ENCODE measurements around the gene TMEM176B.
A peak's percentile ranks its signal among the peaks of the same experiment; 100 is the strongest.

The TMEM176B gene

DNA sequence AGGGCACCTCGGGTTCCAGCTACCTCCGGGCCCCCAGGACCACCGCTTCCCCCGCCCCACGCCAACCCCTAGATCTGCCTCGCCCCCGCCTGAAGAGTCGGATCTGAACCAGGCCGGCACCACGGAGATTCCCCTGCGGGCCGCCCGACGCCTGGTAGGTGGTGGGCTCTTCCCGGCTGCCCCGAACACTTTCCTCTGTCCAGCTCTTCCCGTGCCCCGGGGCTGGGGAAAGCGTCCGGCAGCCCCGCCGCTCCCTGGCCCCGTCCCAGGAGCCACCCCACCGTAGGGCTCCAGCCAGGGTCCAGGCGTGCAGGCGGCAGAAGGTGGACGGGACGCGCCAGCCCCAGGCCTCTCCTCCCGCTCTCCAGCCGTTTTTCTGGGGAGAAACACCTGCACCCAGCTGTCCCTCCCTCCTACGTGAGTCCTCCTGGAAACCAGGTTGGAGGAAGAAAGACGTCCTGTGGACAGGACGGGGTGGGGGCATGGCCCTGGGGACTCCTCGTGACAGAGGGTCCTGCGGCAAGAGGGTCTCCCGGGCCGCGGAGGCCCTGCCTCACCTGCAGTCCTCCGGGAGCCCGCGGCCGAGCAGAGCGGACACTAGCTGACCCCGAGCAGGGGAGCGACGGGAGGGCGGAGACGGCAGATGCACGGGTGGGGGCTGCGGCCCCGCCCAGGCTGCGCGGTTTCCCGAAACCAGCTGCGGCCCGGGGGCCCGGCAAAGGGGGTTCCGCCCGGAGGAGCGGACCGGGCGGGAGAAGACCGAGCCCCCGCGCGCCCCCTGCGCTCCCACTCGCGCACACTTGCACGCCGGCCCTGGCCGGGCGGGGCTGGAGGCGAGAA lies at the start of gene TMEM176B:
Gene TMEM176B (minus strand): TSS at position 624 of the 840 bp plus-strand sequence. CDS start 3,795 bp downstream, outside the sequence.
- H3K27me3 Mint-ChIP-seq: peaks cover 45% of the 10 kb centered on the region
- peak within 1 kb of the TSS; percentile 58 for H3K4me3 Mint-ChIP-seq
- no peak within 1 kb of the TSS for H3K27ac Mint-ChIP-seq (ENCODE audit: low read depth)
- peaks cover 6% of the 10 kb centered on the region for H3K4me1 Mint-ChIP-seq
- H3K36me3 Mint-ChIP-seq (ENCODE audit: insufficient read depth): peaks cover 3% of the 10 kb centered on the region
- ATAC-seq (replicated peaks; ENCODE audit: extremely low read depth, poor library complexity, severe bottlenecking) (peak; percentile 36), DNase-seq (ENCODE audit: low spot score in 2 of 2) (no peak)
- no peaks in the 10 kb centered on the region for H3K9me3 Mint-ChIP-seq

DNA sequence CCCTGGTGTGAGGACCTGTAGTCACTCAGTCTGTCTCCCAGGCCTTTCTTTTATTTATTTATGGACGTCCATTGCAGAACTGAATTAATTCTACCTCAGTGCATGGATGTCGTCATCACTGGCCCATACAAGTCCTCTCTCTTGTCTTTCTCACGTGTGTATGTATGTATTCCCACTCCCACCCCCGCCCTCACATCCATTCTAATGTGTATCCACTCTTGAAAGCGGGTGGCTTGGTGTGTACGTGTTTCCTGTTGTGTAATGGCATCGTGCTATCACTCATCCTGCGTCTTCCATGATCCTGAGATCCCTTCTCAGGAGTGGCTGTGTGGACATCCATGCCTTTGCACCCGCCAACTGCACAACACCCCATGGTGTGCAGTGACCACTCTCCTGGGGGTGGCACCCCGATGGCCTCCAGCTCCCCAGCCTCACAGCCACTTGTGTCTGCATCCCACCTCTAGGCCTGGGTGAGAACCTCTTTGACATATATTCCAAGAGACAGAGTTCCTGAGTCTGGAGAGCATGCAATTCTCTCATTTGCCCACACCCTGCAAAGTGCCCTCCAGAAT lies 49.1 kb upstream of the TMEM176B start:
- Mint-ChIP-seq H3K36me3 (ENCODE audit: insufficient read depth) (no peaks in the 10 kb centered on the region), H3K4me3 (no peak overlapping the region), H3K4me1 (peaks cover 5% of the 10 kb centered on the region), H3K27me3 (peaks cover 35% of the 10 kb centered on the region), H3K9me3 (no peaks in the 10 kb centered on the region), H3K27ac (ENCODE audit: low read depth) (no peak overlapping the region)
- DNase-seq (ENCODE audit: low spot score in 2 of 2) (no peak), ATAC-seq (replicated peaks; ENCODE audit: extremely low read depth, poor library complexity, severe bottlenecking) (no peak)

DNA sequence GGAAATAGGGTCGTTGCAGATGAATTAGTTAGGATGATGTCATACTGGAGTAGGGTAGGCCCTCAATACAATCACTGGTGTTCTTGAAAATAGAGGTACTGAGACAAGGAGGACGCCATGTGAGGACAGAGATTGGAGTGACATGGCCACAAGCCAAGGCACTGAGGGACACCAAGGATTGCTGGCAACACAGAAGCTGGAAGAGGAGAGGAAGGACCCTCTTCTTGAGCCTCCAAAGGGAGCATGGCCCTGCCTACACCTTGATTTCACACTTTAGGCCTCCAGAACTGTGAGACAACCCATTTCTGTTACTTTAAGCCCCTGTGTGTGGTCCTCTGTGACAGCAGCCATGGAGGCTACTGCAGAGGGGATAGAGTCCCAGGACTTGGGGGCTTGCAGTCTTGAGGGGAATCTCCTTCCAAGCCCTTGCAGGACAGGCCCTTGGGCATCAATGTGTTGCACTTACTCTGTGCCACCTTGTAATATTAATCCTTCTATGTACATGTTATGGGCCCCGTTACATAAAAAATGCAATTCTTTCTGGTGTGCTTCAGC lies 48.5 kb upstream of the TMEM176B start:
- no peak overlapping the region for H3K4me3 Mint-ChIP-seq
- no peak for ATAC-seq (replicated peaks; ENCODE audit: extremely low read depth, poor library complexity, severe bottlenecking)
- H3K4me1 Mint-ChIP-seq: peaks cover 5% of the 10 kb centered on the region

DNA sequence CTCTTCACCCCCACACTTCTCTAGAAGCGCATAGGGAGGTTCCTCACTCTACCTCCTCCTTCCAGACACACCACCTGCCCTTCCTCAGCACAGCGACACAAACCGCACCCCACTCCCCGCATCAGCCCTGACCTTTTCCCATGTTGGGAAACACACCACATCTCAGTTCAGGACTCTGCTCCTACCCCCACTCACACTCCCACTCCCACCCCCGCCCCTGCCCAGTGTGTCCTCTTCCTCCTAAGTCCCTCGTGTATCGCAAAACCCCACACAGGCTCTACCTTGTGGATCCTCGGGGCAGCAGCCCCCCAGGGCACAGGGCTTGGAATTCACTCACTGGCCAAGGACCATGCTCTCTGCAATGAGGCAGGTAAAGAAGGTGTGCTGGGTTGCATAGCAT lies 47.9 kb upstream of the TMEM176B start:
- Mint-ChIP-seq H3K4me1 (peaks cover 5% of the 10 kb centered on the region), H3K4me3 (no peak overlapping the region), H3K27me3 (peaks cover 33% of the 10 kb centered on the region), H3K36me3 (ENCODE audit: insufficient read depth) (no peaks in the 10 kb centered on the region), H3K9me3 (no peaks in the 10 kb centered on the region), H3K27ac (ENCODE audit: low read depth) (no peak overlapping the region)
- ATAC-seq (replicated peaks; ENCODE audit: extremely low read depth, poor library complexity, severe bottlenecking): no peak
- no peak for DNase-seq (ENCODE audit: low spot score in 2 of 2)

More for the DNA sequence above, 48.5 kb upstream of the TMEM176B start:
- no peak for DNase-seq (ENCODE audit: low spot score in 2 of 2)
- no peak overlapping the region for H3K27ac Mint-ChIP-seq (ENCODE audit: low read depth)
- peaks cover 35% of the 10 kb centered on the region for H3K27me3 Mint-ChIP-seq
- H3K36me3 Mint-ChIP-seq (ENCODE audit: insufficient read depth): no peaks in the 10 kb centered on the region
- H3K9me3 Mint-ChIP-seq: no peaks in the 10 kb centered on the region

DNA sequence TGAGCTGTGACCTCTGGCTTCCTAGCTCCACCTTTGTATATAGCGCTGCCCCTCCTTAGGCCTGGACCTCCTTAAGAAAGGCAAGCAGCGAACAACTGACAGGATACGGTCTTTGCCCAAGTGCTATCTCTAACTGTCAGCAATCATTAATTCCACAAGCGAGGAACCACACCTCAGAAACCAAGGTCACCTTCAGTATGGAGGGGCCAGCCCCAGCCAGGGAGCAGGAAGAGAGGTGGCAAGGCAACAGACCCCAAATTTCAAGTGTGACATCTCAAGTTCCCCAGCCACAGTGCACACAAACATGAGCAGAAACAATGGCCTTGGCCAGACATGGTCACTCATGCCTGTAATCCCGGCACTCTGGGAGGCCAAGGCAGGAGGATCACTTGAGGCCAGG lies 47.4 kb upstream of the TMEM176B start:
- no peak for ATAC-seq (replicated peaks; ENCODE audit: extremely low read depth, poor library complexity, severe bottlenecking)
- H3K4me1 Mint-ChIP-seq: peaks cover 4% of the 10 kb centered on the region
- no peaks in the 10 kb centered on the region for H3K9me3 Mint-ChIP-seq
- no peak for DNase-seq (ENCODE audit: low spot score in 2 of 2)
- H3K27me3 Mint-ChIP-seq: peaks cover 27% of the 10 kb centered on the region
- H3K4me3 Mint-ChIP-seq: no peak overlapping the region
- H3K36me3 Mint-ChIP-seq (ENCODE audit: insufficient read depth): no peaks in the 10 kb centered on the region
- no peak overlapping the region for H3K27ac Mint-ChIP-seq (ENCODE audit: low read depth)

DNA sequence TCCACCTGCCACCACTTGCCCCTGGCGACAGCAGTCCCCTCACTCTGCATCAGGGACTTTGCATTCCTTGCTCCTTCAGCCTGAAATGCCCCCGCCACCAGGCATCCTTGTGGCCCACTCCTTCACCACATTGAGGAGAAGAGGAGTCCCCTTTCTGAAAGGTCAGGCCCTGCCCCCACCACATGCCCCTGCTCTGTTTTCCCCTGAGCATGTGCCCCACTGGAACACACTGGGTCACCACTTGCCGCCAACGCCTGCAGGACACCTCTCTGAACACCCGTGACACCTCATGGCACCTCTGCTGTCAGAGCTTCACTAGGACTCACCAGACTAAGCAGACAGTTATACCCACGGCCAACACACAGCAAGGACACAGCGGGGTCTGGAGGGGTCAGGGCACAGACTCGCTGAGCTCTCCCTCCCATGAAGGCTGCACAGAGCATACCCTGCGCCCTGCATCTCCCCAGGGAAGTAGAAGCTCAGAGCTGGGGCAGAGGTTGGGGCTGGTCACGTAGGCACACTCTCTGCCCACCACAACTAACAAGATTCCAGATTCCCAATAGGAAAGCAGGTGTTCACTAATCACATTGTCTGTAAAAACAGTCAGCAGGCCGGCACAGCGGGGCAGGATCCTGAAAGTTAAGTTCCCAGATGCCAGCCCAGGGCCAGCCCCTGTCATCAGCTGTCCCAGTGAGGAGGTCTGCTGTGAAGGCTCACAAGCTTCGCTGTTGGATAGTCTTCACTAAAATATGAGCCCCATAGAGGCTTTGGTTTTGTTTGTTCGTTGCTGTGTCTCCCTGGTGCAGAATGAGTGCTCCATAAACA lies 46.3 kb upstream of the TMEM176B start:
- H3K36me3 Mint-ChIP-seq (ENCODE audit: insufficient read depth): no peaks in the 10 kb centered on the region
- ATAC-seq (replicated peaks; ENCODE audit: extremely low read depth, poor library complexity, severe bottlenecking) (no peak), DNase-seq (ENCODE audit: low spot score in 2 of 2) (no peak)
- H3K27ac Mint-ChIP-seq (ENCODE audit: low read depth): no peak overlapping the region
- no peak overlapping the region for H3K4me3 Mint-ChIP-seq
- H3K4me1 Mint-ChIP-seq: no peaks in the 10 kb centered on the region
- H3K27me3 Mint-ChIP-seq: peaks cover 17% of the 10 kb centered on the region
- no peaks in the 10 kb centered on the region for H3K9me3 Mint-ChIP-seq

DNA sequence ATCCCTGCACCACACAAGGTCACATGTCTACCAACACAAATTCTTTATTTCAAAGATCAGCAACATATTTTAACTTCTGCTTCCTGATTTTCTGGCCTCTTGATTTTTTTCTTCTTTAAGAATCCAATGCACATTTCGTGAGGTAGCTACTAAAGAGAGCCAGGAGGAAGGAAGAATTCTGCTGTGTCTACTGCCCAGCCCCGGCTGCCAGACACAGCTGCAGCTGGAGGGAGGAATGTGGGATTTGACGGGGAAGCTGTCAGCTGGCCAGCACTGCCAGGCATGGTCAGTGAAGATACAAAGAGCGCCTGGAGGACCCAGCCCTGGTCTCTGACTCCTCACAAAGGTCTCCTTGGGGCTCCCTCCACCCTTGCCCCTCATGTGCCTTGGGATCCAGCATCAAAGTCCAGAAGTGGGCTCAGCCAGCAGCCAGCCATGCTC lies 45.3 kb upstream of the TMEM176B start:
- H3K36me3 Mint-ChIP-seq (ENCODE audit: insufficient read depth): no peaks in the 10 kb centered on the region
- peaks cover 6% of the 10 kb centered on the region for H3K27me3 Mint-ChIP-seq
- H3K27ac Mint-ChIP-seq (ENCODE audit: low read depth): no peak overlapping the region
- H3K9me3 Mint-ChIP-seq: no peaks in the 10 kb centered on the region
- no peak overlapping the region for H3K4me3 Mint-ChIP-seq
- DNase-seq (ENCODE audit: low spot score in 2 of 2): no peak
- ATAC-seq (replicated peaks; ENCODE audit: extremely low read depth, poor library complexity, severe bottlenecking): no peak
- H3K4me1 Mint-ChIP-seq: no peaks in the 10 kb centered on the region

DNA sequence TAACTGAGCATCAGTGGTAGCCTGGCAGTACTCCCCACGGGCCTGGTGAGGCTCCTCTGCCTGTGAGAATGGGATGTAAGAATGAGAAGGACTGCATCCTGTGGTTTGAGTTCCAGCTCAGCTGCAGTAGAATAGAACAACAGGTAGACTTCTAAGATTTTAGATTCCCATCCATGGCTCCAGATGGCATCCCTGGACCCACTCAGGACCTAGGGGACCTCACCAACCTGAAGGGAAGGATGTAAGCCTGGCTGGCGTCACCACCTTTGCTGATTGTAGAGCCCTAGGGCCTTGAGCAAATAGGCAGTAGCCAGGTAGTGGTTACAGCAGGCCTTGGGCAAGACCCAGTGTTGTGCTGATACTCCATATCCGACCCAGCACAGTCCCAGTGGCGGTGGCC lies 42.6 kb upstream of the TMEM176B start:
- no peaks in the 10 kb centered on the region for H3K27me3 Mint-ChIP-seq
- H3K27ac Mint-ChIP-seq (ENCODE audit: low read depth): no peak overlapping the region
- H3K36me3 Mint-ChIP-seq (ENCODE audit: insufficient read depth): no peaks in the 10 kb centered on the region
- no peaks in the 10 kb centered on the region for H3K4me1 Mint-ChIP-seq
- H3K9me3 Mint-ChIP-seq: no peaks in the 10 kb centered on the region
- no peak overlapping the region for H3K4me3 Mint-ChIP-seq
- peak in 1 of 2 donors; percentile 0 for DNase-seq (ENCODE audit: low spot score in 2 of 2)
- no peak for ATAC-seq (replicated peaks; ENCODE audit: extremely low read depth, poor library complexity, severe bottlenecking)

DNA sequence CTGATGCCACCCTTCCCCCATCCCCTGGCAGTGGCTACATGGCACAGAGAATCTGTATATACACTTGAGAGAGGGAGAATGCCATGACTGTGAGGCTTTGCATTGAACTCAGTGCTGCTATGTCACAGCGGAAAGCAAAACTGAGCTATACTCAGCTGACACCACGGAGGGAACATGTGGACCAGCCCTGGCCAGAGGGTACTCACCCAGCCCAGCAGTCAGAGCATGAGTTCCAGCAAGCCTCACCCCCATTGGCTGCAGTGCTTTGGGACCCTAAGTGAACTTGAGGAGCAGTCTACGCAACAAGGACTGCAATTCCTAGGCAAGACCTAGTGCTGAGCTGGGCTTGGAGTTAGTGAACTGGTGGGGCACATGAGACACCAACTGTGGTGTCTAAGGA lies 41.9 kb upstream of the TMEM176B start:
- peak in 1 of 2 donors; percentile 2 for DNase-seq (ENCODE audit: low spot score in 2 of 2)
- Mint-ChIP-seq H3K27me3 (no peaks in the 10 kb centered on the region), H3K27ac (ENCODE audit: low read depth) (no peak overlapping the region), H3K36me3 (ENCODE audit: insufficient read depth) (no peaks in the 10 kb centered on the region), H3K9me3 (no peaks in the 10 kb centered on the region), H3K4me3 (no peak overlapping the region), H3K4me1 (no peaks in the 10 kb centered on the region)
- ATAC-seq (replicated peaks; ENCODE audit: extremely low read depth, poor library complexity, severe bottlenecking): no peak

DNA sequence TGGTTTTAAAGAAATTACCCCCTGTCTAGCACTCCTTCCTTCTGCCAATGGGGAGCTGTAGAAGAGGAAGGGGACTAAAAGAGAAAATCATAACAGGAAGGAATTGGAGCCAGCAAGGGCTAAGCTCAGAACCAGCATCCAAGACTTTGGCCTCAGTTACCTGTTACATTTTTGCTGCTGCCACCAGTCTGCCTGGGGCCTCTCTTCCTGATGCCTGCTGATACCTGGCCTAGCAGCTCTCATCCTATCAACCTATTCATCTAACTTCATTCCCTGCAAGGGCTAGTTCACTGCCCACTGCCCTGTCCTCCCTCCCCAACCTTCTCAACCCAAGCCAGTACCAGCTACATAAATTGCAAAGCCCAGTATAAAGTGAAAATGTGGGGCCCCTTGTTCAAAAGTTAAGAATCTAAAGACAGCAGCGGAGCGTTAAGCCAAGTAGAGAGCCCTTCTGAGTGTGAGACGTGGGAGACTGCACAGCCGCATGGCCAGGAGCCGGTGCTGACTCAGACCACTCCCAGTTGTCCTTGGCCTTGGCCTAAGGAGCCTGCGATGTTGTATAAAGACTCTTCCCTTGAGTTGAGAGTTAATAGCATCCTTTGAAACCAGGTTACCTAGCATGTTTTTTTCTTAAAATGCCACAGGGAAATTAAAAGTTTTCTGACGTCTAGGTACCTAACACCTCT lies 38.9 kb upstream of the TMEM176B start:
- H3K27me3 Mint-ChIP-seq: peaks cover 15% of the 10 kb centered on the region
- ATAC-seq (replicated peaks; ENCODE audit: extremely low read depth, poor library complexity, severe bottlenecking): no peak
- H3K4me3 Mint-ChIP-seq: no peak overlapping the region
- H3K9me3 Mint-ChIP-seq: no peaks in the 10 kb centered on the region
- no peaks in the 10 kb centered on the region for H3K36me3 Mint-ChIP-seq (ENCODE audit: insufficient read depth)
- H3K27ac Mint-ChIP-seq (ENCODE audit: low read depth): no peak overlapping the region
- DNase-seq (ENCODE audit: low spot score in 2 of 2): peak in 1 of 2 donors; percentile 5
- H3K4me1 Mint-ChIP-seq: no peaks in the 10 kb centered on the region

DNA sequence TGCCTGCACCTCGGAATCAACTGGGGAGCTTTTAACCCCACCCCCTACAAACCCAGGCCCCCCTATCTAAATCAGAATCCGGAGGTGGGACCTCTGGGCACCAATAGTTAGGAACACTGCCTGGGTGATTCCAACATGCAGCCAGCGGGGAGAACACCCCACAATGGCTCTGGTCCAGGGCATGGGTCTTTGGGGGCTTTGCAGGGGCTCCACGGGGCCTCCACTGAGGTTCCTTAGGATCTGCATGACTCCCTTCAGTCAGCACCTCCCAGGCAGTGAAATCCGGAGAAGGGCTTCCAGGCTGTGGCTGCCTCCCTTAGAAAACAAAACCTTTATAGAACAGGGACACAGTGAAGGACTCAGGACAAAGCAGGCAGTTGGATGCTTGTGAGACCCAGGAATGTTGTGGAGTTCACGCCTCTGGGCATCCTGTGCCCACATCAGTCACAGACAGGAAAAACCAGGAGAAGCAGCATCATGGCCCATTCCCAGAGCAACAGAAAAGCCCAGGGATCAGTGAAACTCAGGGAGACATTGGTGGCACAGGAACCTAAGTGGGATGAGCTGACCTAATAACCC lies 35.6 kb upstream of the TMEM176B start:
- no peak for ATAC-seq (replicated peaks; ENCODE audit: extremely low read depth, poor library complexity, severe bottlenecking)
- no peak for DNase-seq (ENCODE audit: low spot score in 2 of 2)
- H3K27ac Mint-ChIP-seq (ENCODE audit: low read depth): no peak overlapping the region
- H3K36me3 Mint-ChIP-seq (ENCODE audit: insufficient read depth): no peaks in the 10 kb centered on the region
- no peaks in the 10 kb centered on the region for H3K9me3 Mint-ChIP-seq
- peaks cover 38% of the 10 kb centered on the region for H3K27me3 Mint-ChIP-seq
- no peaks in the 10 kb centered on the region for H3K4me1 Mint-ChIP-seq
- no peak overlapping the region for H3K4me3 Mint-ChIP-seq

DNA sequence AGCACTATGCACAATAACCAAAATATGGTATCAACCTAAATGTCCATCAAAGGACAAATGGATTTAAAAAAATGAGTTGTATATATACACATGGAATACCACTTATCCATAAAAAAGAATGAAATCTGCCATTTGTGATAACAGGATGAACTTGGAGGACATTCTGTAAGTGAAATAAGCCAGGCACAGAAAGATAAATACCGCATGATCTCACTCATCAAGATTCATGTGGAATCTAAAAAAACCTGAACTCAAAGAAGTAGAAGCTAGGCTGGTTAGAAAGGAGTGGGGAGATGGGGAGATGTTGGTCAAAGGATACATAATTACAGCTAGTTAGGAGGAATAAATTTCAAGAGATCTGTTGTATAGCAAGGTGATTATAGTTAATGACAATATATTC lies 34.9 kb upstream of the TMEM176B start:
- no peak for ATAC-seq (replicated peaks; ENCODE audit: extremely low read depth, poor library complexity, severe bottlenecking)

More for the DNA sequence above, 34.9 kb upstream of the TMEM176B start:
- Mint-ChIP-seq H3K36me3 (ENCODE audit: insufficient read depth) (no peaks in the 10 kb centered on the region), H3K27ac (ENCODE audit: low read depth) (no peak overlapping the region), H3K4me1 (no peaks in the 10 kb centered on the region), H3K4me3 (no peak overlapping the region), H3K9me3 (no peaks in the 10 kb centered on the region), H3K27me3 (peaks cover 46% of the 10 kb centered on the region)
- DNase-seq (ENCODE audit: low spot score in 2 of 2): no peak
